GM12878 (cell line): ENCODE results near the gene AFAP1.

Experiments
- BHLHE40 ChIP-seq, 2 experiments: fragments of 450-650 bp in 1 of 2; IDR thresholded peaks; 2 replicates each; pipeline ENCODE4 v1.6.1; 2011 to 2017; ENCODE audit warnings: low read depth in 2 of 2, borderline replicate concordance in 1 of 2, improper control_type of control experiment in 1 of 2, low read length in 1 of 2, mild to moderate bottlenecking in 1 of 2
- CEBPB ChIP-seq, 2 experiments: fragments of 150-350 bp in 1 of 2; IDR thresholded peaks; 2 replicates each; pipeline ENCODE4 v1.6.1; 2012 to 2014; ENCODE audit warnings: low read depth in 2 of 2, low read length in 2 of 2, borderline replicate concordance in 1 of 2, inconsistent platforms in 1 of 2
- CHD4 ChIP-seq: fragments of 200-600 bp; sonication (generic); IDR thresholded peaks from 2 replicates; pipeline ENCODE4 v1.6.1; 2016; ENCODE audit warnings: mild to moderate bottlenecking
- CTCF ChIP-seq, 3 experiments: IDR thresholded peaks in 2 of 3; conservative IDR thresholded peaks in 1 of 3; 2 replicates each; pipeline ENCODE4 v1.5.1; 2011; ENCODE audit warnings: low read depth in 3 of 3, low read length in 3 of 3, mild to moderate bottlenecking in 3 of 3, control low read depth in 2 of 3, moderate library complexity in 2 of 3, inconsistent platforms in 1 of 3, mixed read lengths in 1 of 3; ENCODE audit not compliant: control insufficient read depth in 2 of 3, insufficient read depth in 1 of 3; ENCODE audit errors: extremely low read depth in 1 of 3
- EZH2 ChIP-seq: IDR thresholded peaks from 2 replicates; pipeline ENCODE4 v1.6.1; 2012; ENCODE audit warnings: low read depth, mild to moderate bottlenecking, control low read depth, inconsistent platforms, low read length, borderline replicate concordance; ENCODE audit not compliant: control insufficient read depth
- JUND ChIP-seq: IDR thresholded peaks from 2 replicates; pipeline ENCODE4 v1.6.1; 2012; ENCODE audit warnings: low read depth, mild to moderate bottlenecking, low read length, improper control_type of control experiment, moderate library complexity
- NFYA ChIP-seq: IDR thresholded peaks from 2 replicates; pipeline ENCODE4 v1.6.1; 2011; ENCODE audit warnings: low read depth, mild to moderate bottlenecking, low read length, improper control_type of control experiment, borderline replicate concordance
- POLR2A ChIP-seq: IDR thresholded peaks from 2 replicates; pipeline ENCODE4 v1.6.1; 2011; ENCODE audit warnings: low read depth, mild to moderate bottlenecking, low read length
- POLR2AphosphoS5 ChIP-seq: IDR thresholded peaks from 2 replicates; pipeline ENCODE4 v1.6.1; 2011; ENCODE audit warnings: mild to moderate bottlenecking, low read length, inconsistent platforms
- PRDM15 ChIP-seq: fragments of 450-650 bp; formaldehyde crosslinking; IDR thresholded peaks from 2 replicates; pipeline ENCODE4 v1.4.0; 2020; ENCODE audit warnings: mild to moderate bottlenecking, moderate library complexity
- RFX5 ChIP-seq: IDR thresholded peaks from 2 replicates; pipeline ENCODE4 v1.6.1; 2011; ENCODE audit warnings: low read depth, low read length, improper control_type of control experiment
- SKIL ChIP-seq: fragments of 450-650 bp; IDR thresholded peaks from 2 replicates; pipeline ENCODE4 v1.6.1; 2017; ENCODE audit warnings: mild to moderate bottlenecking, low read depth, inconsistent platforms; ENCODE audit not compliant: poor library complexity, severe bottlenecking
- SP1 ChIP-seq: IDR thresholded peaks from one replicate; pipeline ENCODE4 v1.6.1; 2011; ENCODE audit warnings: low read depth, low read length

- TF ChIP-seq POLR2A (no peak), POLR2AphosphoS5 (no peak), CTCF (IDR thresholded peaks at IDR 0.05 in 2 of 3, conservative IDR thresholded peaks at IDR 0.05 in 1 of 3; ENCODE audit: control insufficient read depth in 2 of 3, extremely low read depth in 1 of 3, insufficient read depth in 1 of 3, low read depth in 3 of 3, low read length in 3 of 3) (no peak), NFYA (no peak), RFX5 (no peak), SP1 (no peak), PRDM15 (CRISPR knock-in tag) (no peak), JUND (no peak), BHLHE40 (IDR thresholded peaks at IDR 0.05; ENCODE audit: borderline replicate concordance in 1 of 2, low read depth in 2 of 2, low read length in 1 of 2) (no peak), CHD4 (no peak), SKIL (no peak), EZH2 (no peak), CEBPB (IDR thresholded peaks at IDR 0.05; ENCODE audit: borderline replicate concordance in 1 of 2, low read depth in 2 of 2, low read length in 2 of 2) (no peak)
Observed at GRCh38 chr4:7744142-7744804, 195.4 kb downstream of the AFAP1 start.
